NCI-H146 treated with DMSO at 0.1 percent for 48 hours (cell line): Measurements from ENCODE around the gene DSCAM.
A peak's percentile ranks its signal among the peaks of the same experiment; 100 is the strongest.
"Not testable (repeated sequence)": the region's sequence is repeated elsewhere in the genome, so short reads cannot be mapped to it uniquely, and the experiment has no call there.

Source experiments
- DNase-seq: peaks from one replicate; lab custom pipeline; 2025; ENCODE audit not compliant: unreplicated experiment; lab: John Stamatoyannopoulos, UW

The DSCAM gene

GRCh38 chr21:40472013-40472412, 374.9 kb downstream of the DSCAM start:
- DNase-seq: no peak

- no peak for DNase-seq
These were observed 375.9 kb downstream of the DSCAM start for GRCh38 chr21:40471103-40471502.

DNA sequence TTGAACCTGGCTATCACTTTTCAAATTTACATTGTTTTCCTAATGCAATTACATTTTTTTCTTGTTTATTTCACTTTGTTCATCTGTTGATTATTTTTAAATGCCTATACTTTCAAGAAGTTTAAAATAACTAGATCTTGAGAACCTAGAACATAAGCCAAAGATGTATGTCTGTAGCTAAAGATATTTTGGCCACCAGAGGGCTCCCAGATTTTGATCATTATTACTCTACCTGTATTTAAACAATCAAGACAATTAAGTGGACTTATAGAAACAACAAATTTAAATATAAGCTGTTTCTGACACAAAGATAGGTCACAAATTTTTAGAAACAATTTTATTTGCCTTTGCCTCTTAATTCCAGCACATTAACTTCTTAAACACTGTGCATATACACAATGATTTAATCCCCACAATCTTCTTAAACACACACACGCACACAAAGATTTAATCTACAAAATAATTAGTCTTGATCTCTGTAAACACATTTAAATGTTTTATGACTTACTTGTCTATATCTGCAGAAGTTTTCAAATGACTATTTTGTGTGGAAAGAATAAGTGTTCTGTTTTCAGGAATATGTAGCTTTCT, 380.0 kb downstream of the DSCAM start:
- peak; percentile 11 for DNase-seq

GRCh38 chr21:40465382-40465781, 381.6 kb downstream of the DSCAM start:
- no peak for DNase-seq

- no peak for DNase-seq
These were observed 383.8 kb downstream of the DSCAM start for GRCh38 chr21:40463176-40463575.

- DNase-seq: no peak
These were observed 385.9 kb downstream of the DSCAM start for GRCh38 chr21:40461008-40461407.

DNA sequence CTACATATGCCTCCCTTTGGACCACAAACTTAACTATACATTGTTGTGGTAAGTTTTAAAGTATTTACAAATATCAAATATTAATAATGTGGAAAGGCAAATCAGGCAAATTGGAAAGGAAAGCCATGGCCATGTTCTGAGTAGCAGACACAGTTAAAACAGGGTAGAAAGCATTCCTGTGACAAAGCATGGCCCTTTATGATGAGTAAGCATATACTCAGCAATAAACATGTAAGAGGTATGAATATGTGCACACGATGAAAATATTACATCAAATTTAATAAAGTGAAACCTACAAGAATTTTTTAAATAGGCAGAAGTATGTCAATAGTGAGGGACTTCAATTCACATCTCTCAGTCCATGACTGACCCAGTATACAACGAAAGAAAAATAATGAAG, 389.2 kb downstream of the DSCAM start:
- no peak for DNase-seq

DNA sequence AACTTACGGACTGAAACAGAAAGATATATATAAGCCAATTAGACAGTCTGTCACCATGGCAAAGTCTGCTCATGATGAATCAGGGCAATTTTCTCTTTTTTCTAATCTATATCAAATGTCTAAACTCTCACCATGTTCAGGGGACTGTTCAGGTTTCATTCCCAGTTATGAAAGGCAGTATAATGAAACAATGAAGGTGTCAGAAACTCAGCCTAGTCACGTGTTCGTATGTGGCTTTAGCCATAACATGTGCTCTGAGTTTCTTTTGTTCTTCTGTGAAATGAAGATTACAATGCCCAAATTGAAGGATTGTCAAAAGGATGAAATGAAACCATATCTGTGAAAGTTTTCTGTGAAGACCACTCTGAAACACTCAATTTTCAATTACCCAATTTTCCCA, 392.9 kb downstream of the DSCAM start:
- DNase-seq: no peak

DNA sequence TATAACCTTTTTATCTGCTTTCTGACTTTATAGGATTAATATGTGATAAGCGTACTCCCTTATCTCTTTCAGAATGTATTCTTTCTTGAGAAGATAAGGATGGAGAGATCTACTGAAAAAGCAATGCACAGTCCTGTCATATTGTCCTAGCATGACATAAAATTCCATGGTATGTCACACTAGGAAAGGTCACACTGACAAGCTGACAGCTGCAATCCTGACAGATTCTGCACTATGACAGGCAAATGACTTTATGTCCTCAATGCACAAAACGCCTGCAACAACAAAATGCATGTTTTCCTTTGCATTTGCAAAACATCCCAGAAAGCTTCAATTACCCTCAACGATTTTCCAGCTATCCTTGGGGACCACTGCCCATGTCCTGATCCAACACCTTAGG, 393.8 kb downstream of the DSCAM start:
- no peak for DNase-seq

- DNase-seq: no peak
These were observed 394.4 kb downstream of the DSCAM start for GRCh38 chr21:40452548-40452947.

DNA sequence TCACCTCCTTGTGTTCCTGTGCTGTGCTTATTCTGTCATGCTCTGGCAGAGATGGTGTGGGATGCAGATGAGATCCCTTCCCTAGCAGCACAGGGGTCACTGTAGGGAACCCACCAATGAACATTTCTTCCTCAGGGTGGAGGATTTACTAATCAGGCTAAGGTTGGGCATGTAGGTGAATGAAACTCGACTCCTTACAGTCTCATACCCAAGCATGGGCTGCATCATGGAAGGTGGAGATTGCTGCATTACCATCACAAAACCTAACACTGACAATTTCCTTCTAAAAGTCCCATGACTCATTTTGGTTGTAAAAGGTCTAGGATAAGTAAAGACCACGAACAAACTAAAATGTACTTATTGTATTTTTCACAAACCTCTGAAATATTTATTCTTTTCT, 399.9 kb downstream of the DSCAM start:
- no peak for DNase-seq

GRCh38 chr21:40445349-40445921, 401.5 kb downstream of the DSCAM start:
- DNase-seq: no peak

DNA sequence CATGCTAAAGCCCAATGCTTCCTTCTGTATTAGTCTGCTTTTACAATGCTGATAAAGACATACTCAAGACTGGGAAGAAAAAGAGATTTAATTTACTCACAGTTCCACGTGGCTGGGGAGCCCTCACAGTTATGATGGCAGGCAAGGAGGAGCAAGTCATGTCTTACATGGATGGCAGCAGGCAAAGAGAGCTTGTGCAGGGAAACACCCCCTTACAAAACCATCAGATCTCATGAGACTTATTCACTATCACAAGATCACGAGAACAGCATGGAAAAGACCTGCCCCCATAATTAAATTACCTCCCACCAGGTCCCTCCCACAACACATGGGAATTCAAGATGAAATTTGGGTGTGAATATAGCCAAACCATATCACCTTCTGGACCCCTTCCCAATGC, 407.4 kb downstream of the DSCAM start:
- not testable (repeated sequence) for DNase-seq

DNA sequence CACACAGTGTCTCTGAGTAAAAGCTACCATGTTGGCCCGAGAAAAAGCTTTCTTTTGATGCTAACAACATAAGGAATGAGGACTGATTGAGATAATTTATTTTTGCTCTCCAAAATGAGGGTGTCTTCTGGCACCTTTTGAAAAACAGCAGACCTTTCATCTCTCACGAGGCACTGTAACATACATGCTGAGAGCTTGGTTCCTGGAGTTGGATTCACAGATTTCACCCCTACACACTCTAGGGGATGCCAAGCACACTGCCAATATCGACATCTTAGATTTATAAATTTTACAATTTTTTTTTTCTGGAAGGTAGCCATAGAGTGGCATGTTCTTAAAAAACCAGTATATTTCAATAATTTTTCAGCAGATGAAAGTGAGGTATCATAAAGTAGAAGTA, 408.3 kb downstream of the DSCAM start:
- DNase-seq: no peak

DNA sequence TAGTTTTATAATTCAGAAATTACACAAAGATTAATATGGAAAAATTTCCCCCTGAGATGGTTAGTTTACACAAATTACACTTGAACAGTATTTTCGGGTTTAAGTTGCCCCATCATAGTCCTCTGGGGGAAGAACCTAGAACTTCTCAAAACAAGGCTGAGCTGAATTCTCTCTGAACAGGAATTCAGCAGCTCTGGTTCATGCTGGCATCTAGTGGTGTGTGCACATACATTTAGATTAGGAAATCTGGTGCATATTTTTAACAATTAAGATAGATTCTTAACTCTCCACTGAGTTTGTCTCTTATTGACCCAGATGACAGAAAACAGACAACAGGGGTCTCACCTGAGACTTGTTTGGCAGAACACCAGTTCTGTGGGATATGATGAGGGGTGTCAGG, 410.7 kb downstream of the DSCAM start:
- DNase-seq: no peak

DNA sequence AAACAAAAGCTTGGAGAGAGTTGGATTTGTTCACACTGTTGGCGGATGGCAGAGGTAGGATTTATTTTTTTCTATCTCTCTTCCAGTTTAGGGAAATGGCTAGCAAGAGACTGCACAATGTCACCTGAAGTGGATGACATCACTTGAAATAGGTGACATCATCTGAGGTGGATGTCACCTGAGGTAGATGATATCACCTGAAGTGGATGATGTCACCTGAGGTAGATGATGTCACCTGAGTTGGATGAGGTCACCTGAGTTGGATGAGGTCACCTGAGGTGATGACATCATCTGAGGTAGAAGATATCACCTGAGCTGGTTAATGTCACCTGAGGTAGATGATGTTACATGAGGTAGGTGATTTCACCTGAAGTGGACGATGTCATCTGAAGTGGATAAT, 413.4 kb downstream of the DSCAM start:
- peak; percentile 16 for DNase-seq

GRCh38 chr21:40425981-40426380, 421.0 kb downstream of the DSCAM start:
- DNase-seq: peak; percentile 39

GRCh38 chr21:40422896-40423635, 423.9 kb downstream of the DSCAM start:
- no peak for DNase-seq

DNA sequence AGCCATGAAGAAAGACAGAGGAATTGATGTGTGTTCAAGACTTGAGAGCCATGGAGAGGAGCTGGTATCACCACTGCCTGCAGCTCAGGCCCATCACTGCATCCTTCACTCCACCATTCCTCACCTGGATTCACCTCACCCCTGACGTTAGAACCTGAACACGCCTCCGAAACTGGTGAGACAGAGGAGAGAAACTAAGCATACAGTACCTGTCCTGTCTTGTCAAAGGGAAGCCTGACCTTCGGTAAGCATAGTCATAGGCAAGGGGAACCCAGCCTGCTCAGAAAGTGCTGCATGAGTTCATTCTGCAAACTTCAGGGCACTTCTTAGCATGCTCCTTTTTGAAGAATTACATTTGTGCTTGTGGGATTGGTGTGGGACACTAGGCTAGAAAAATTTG, 425.8 kb downstream of the DSCAM start:
- DNase-seq: no peak

GRCh38 chr21:40416572-40416971, 430.4 kb downstream of the DSCAM start:
- no peak for DNase-seq

DNA sequence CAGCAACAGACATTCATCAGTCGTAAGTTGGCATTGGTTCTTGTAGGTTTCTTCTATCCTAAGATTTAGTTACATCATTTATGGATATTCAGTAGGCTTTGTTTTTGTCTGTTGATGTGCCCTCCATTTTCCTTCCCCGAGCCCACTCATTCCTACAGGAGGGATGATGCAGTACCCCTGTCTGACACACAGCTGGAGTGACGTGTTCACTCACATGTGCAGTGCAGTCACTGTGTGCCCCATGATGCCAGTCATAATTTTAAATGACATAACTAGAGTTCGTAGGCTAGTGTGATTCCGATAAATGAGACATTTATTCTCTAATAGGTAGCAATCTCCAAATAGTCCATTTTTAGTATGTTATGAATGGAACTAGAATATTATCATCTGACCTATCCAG, 438.4 kb downstream of the DSCAM start:
- DNase-seq: no peak

DNA sequence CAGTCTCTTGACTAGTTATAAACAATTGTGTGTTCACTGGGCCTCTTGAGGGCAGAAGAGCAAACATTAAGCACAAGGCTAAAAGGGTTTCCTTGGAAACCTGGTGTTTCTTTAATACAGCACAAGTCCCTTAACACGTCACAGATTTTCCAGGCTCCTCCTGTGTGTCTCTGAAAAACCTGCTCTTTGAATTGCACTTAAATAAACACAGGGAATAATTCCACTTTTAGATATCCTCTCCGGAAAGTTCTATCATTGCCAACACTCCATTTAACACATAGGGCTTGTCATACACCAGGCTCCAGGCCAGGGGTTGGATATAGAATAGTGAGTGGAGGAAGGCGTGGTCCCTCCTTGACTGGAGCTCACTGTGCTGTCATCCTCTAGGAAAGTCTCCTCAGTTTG, 442.6 kb downstream of the DSCAM start:
- DNase-seq: peak; percentile 38
